Natural killer cell (primary cell): Measurements from ENCODE around the gene REEP1. TPM values are rescaled to one million over a fixed set of nuclear protein-coding genes. Genes with fewer than 3 reads are reported as not detected.

Experiments used
- total RNA-seq, 4 donors: library from RNA; stranded (reverse); fragments of 120-200 nt in 1 of 4; gene quantifications; one replicate each; pipeline versions ENCODE4 v1.2.3 to v1.2.4, GENCODE V29; 2013 to 2022

The REEP1 gene
- total RNA-seq, 3 donors from 2014 or later (not counting 1 experiment from before 2014, with no cell fraction given), result 0.10 TPM; not detected in 2

Other genes starting within 250 kb of the REEP1 start
- gene POLR1A, start 231.7 kb downstream of the REEP1 start, total RNA-seq, result 10 to 100 TPM; 19.7 to 26.5 (median 22.8) TPM
- gene PTCD3, start 231.4 kb downstream of the REEP1 start, total RNA-seq, result 100 to 1,000 TPM; 115 to 146 (median 128) TPM
- gene IMMT, start 142.2 kb downstream of the REEP1 start, total RNA-seq, result 10 to 100 TPM; 54.5 to 62.6 (median 59.0) TPM
- gene MRPL35, start 138.2 kb downstream of the REEP1 start, total RNA-seq, result 10 to 100 TPM in 1 of 3 donors, 1 to 10 TPM in 2; 8.5 to 15.1 (median 9.4) TPM
- gene KDM3A, start 103.7 kb upstream of the REEP1 start, total RNA-seq, result 100 to 1,000 TPM; 172 to 195 (median 188) TPM
- 10 to 100 TPM; 47.4 to 50.3 (median 49.3) TPM for gene CHMP3, start 225.8 kb upstream of the REEP1 start, total RNA-seq